ENCODE measurements around the gene ADM2. TPM values are rescaled to one million over a fixed set of nuclear protein-coding genes. Genes with fewer than 3 reads are reported as not detected.
"Not testable (repeated sequence)": the region's sequence is repeated elsewhere in the genome, so short reads cannot be mapped to it uniquely, and the experiment has no call there.

ADM2 gene
- total RNA-seq, 2 donors from 2014 or later: 6.0 to 7.0 TPM

DNA sequence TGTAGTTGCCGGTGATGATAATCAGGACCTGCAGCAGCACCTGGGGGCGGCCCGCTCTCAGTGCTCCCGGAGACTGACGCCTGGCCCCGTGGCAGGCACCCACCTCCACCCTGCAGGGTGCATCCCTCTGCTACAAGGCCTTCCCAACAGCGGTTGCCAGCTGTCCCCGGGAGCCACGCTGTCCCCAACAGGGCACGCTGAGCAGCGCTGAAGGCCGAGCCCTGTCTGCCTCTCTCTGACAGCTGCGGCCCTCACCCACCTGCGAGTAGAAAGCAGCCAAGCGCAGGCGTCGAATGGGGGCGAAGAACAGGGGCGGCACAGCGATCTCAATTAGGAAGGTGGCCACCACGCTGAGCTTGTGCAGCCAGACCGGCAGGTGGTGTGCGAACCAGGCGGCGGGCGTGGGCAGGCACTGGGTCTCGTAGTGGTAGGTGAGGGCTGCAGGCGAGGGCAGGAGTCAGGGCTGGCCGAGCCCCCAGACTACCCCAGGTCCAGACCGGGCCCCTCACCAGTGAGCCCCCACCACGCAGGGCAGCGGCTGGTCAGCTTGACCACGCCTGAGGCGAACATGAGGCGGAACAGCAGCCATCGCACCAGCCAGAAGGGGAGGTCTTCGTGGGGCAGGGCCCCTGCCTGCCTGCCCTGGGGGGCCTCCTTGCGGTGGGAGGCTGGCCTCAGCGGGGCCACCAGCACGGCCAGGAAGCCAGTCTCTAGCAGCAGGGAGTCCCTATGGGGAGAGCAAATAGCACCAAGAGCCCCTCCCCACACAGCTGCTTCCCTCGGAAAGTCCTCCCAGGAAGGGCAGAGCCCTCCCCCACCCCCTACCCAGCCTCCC, 24.6 kb downstream of the ADM2 start:
- Mint-ChIP-seq H3K36me3 (peaks cover 12 to 22% of the 10 kb centered on the region in 2 donors), H3K9me3 (no peaks in the 10 kb centered on the region), H3K27ac (no peak overlapping the region)
- no peak for ATAC-seq
- DNase-seq (ENCODE audit: low spot score in 2 of 2): no peak

DNA sequence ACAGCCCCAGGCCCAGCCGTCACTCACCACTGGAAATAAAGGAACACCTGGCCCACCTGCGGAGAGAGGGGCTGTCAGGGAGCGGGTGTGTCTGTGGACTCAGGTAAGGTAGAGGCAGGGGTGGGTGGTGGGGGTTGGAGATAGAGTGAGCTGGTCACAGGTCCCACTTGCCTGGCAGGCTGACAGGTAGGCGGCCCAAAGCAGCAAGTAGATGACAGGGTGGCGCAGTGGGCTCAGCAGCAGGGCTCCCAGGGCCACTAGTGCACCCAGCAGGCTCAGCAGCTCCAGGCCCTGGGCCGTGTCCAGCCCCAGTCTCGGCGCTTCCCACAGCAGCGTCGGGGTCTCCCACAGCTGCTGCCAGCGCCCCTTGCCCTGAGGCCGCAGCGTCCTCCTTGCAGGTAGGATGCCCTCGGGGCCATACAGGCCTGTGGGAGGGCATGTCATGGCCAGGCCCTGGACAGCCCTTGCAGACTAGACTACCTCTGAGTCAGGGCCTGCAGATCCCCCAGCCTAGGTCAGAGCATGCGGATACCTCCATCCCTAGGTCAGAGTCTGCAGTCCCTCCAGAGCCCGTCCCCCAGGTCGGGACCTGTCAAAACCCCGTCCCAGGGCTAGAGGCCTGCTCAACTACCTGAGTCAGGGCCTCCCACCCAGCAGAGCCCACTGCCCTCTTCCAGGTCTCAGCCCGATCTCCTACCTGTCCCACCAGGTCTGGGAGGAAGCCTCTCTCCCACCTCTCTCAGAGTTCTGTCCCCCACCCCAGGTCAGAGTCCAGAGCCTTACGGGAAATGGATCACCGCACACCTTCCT, 25.5 kb downstream of the ADM2 start:
- DNase-seq (ENCODE audit: low spot score in 2 of 2) (no peak), ATAC-seq (peak in 1 of 2 donors; percentile 9)
- no peaks in the 10 kb centered on the region for H3K9me3 Mint-ChIP-seq
- peak overlapping the region; percentile 89 to 98 for H3K27ac Mint-ChIP-seq
- peaks cover 12 to 22% of the 10 kb centered on the region in 2 donors for H3K36me3 Mint-ChIP-seq

DNA sequence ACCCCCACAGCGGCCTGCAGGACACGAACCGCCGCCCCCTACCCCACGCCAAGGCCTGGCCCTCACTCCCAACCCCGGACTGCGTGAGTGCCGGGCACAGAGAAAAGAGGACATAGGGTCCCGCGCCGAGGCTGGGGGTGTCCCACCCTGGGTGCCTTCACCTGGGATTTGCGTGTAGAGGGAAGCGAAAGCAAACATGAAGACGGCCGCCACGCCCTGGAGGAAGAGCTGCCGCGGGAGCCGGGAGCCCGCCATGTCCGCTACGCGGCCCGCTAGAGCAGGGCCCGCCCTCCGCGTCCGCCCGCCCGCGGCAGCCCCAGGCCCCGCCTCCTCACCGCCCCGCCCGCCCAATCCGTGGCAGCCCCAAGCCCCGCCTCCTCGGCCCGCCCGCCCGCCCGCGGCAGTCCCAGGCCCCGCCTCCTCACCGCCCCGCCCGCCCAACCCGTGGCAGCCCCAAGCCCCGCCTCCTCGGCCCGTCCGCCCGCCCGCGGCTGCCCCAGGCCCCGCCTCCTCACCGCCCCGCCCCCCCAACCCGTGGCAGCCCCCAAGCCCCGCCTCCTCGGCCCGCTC, 26.2 kb downstream of the ADM2 start, which contains the start of gene LMF2:
Gene LMF2, minus strand, starts transcription at position 282 of the 570 bp plus-strand sequence. Its CDS starts 27 bp downstream, at position 255.
- Mint-ChIP-seq H3K36me3 (peaks cover 12 to 27% of the 10 kb centered on the region in 2 donors), H3K9me3 (no peaks in the 10 kb centered on the region), H3K27ac (peak within 1 kb of the TSS; percentile 89 to 98)
- ATAC-seq (peak; percentile 83 to 86), DNase-seq (ENCODE audit: low spot score in 2 of 2) (peak; percentile 91 to 93)

DNA sequence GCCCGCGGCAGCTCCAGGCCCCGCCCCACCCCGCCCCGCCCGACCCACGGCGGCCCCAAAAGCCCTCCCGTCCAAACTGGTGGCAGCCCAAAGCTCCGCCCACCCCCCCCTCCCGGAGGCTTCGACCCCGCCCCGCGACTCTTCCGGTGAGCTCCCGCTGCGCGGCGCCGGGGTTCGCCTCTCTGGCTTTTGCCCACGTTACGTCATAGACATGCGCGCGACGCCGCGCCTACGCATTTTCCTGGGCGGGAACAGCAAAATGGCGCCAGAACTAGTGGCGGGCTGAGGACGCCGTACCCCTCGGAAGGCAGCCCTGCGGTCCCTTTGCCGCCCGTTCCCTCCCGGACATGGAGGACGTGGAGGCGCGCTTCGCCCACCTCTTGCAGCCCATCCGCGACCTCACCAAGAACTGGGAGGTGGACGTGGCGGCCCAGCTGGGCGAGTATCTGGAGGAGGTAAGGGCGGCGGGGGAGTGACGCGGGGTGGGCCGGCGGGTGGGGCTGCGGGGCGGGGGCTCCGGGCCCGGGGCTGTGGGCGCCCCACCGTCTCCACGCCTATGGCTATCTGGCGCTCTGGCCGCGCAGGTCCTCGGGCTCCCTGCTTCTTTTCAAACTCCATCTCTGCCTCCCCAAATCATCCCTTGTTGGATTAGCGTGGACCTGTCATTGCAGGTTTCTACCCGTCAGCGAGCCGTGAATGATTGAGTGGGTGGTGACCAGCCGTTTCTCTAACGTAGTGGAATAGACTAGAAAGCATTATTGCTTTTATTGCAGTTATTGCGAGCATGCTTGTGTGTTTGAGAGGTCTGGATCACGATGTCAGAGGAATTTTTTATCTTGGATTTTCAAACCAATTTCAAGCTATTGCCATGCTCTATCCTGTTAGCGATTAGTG, 26.9 kb downstream of the ADM2 start, which contains the start of gene NCAPH2:
Gene NCAPH2, plus strand, starts transcription at position 234 of the 894 bp plus-strand sequence. Its CDS starts 114 bp downstream, at position 348.
- H3K9me3 Mint-ChIP-seq: no peaks in the 10 kb centered on the region
- peak; percentile 70 to 78 for ATAC-seq
- H3K27ac Mint-ChIP-seq: peak within 1 kb of the TSS; percentile 89 to 98
- H3K36me3 Mint-ChIP-seq: peaks cover 12 to 29% of the 10 kb centered on the region in 2 donors
- peak; percentile 97 to 99 for DNase-seq (ENCODE audit: low spot score in 2 of 2)

DNA sequence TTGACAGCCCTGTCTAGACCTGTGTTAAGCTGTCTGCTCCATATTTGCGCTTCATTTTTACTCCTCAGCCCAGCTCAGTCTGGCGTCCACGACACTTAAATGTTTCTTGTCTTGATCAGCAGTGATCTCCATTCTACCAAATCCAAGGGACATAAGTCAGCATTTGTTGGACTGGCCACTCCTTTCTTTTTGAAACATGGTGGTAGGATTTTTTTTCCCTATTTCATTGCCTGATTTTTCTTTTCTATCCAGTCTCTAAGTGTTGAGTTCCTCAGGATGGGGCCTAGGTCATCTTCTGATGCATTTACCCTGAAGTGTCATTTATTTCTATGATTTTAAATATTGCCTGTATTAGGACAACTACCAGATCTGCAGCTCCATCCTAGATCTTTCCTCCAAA, 27.6 kb downstream of the ADM2 start:
- Mint-ChIP-seq H3K27ac (peak overlapping the region; percentile 89 to 94), H3K9me3 (no peaks in the 10 kb centered on the region), H3K36me3 (peaks cover 12 to 29% of the 10 kb centered on the region in 2 donors)
- no peak for DNase-seq (ENCODE audit: low spot score in 2 of 2)
- no peak for ATAC-seq

DNA sequence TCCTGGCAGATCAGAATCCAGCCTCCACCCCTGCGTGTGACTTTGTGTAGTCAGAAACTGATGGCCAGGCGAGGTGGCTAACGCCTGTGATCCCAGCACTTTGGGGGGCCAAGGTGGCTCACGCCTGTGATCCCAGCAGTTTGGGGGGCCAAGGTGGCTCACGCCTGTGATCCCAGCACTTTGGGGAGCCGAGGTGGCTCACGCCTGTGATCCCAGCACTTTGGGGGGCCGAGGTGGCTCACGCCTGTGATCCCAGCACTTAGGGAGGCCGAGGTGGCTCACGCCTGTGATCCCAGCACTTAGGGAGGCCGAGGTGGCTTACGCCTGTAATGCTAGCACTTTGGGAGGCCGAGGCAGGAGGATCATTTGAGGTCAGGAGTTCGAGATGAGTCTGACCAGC, 31.8 kb downstream of the ADM2 start:
- ATAC-seq: no peak

DNA sequence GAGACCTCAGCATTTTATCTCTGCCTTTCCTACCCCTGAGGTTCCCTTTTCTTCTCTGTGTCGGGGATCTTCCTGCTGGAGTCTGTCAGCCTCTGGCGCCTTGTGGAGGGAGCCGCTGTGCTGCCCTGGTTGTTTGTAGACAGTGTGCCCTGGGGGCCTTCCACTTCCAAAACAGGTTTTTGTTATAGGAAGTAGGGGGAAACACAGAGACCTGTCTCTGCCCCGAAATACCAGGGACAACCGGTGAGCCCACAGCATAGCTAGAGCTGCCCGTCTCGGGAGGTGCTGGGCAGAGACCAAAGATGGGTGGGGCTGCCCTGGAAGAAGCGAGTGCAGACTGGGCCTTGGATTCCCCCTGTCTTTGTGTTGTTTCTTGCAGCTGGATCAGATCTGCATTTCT, 34.7 kb downstream of the ADM2 start:
- DNase-seq (ENCODE audit: low spot score in 2 of 2) (no peak), ATAC-seq (no peak)
- H3K27ac Mint-ChIP-seq: no peak overlapping the region
- H3K36me3 Mint-ChIP-seq: peaks cover 7 to 20% of the 10 kb centered on the region in 2 donors
- H3K9me3 Mint-ChIP-seq: no peaks in the 10 kb centered on the region

More for the DNA sequence above, 31.8 kb downstream of the ADM2 start:
- no peak for DNase-seq (ENCODE audit: low spot score in 2 of 2)
- Mint-ChIP-seq H3K27ac (peak overlapping the region in 1 of 2 donors; percentile 75), H3K36me3 (peaks cover 19 to 21% of the 10 kb centered on the region in 2 donors), H3K9me3 (no peaks in the 10 kb centered on the region)

DNA sequence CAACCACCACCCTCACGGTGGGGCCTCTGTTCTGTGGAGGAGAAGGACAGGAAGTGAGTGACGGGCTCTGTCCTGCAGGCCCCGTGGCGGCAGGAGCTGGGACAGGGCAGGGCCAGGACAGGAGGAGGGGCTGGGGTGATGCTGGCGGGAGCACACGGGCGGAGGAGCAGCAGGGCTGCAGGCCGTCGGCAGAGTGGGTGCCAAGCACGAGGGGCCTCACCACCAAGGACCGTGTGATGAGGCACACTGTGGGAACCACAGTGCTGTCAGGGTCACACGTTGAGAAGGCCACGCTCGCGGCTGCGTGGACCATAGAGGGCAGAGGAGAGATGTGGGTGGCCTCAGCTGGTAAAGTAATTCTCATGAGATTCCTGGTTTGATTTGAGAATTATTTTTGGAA, 35.5 kb downstream of the ADM2 start:
- H3K9me3 Mint-ChIP-seq: no peaks in the 10 kb centered on the region
- no peak overlapping the region for H3K27ac Mint-ChIP-seq
- ATAC-seq: no peak
- DNase-seq (ENCODE audit: low spot score in 2 of 2): no peak
- H3K36me3 Mint-ChIP-seq: peaks cover 7 to 20% of the 10 kb centered on the region in 2 donors

DNA sequence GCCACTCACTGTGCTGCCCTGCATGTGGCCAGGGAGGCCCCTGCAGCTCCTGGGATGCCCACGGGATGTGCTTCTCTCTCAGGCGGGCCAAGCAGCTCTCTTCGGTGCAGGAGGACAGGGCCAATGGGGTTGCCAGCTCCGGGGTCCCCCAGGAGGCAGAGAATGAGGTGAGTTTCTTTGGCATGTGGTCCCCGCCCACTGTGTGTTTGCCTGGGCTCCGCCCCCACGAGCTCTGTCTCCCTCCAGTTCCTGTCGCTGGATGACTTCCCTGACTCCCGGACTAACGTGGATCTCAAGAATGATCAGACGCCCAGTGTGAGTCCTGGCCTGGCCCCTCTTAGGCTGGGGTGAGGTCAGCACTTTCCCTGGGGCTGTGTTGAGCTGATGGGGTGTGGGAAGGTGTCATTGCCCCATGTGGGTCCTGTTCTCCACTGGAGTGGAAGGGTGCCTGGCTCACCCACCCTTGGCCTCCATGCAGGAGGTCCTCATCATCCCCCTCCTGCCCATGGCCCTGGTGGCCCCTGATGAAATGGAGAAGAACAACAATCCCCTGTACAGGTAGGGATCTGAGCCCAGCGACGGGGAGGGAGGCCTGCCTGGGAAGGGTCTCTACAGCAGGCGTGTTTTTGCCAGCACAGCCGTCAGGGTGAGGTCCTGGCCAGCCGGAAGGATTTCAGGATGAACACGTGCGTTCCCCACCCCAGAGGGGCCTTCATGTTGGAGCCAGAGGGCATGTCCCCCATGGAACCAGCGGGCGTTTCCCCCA, 36.3 kb downstream of the ADM2 start:
- peaks cover under 1 to 20% of the 10 kb centered on the region in 2 donors for H3K36me3 Mint-ChIP-seq
- no peak for ATAC-seq

DNA sequence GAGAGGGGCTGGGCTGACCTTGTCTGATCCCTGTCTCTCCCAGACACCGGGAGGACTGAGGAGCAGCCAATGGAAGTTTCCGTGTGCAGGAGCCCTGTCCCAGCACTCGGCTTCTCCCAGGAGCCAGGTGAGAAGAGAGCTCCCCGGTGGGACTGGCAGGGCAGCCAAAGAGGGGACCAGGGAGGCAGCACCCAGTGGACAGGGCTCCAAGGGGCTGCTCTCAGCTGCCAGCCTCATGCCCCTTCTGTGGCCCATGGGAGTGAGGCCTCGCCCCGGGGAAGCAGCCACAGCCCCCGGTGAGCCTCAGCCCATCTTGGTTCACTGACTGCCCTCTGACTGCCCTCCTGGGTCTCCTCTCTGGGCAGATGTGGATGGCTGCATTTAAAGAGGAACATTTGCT, 37.3 kb downstream of the ADM2 start:
- H3K36me3 Mint-ChIP-seq: peaks cover 0 to 20% of the 10 kb centered on the region in 2 donors
- H3K27ac Mint-ChIP-seq: no peak overlapping the region
- DNase-seq (ENCODE audit: low spot score in 2 of 2): no peak
- H3K9me3 Mint-ChIP-seq: no peaks in the 10 kb centered on the region
- no peak for ATAC-seq

More for the DNA sequence above, 36.3 kb downstream of the ADM2 start:
- no peak overlapping the region for H3K27ac Mint-ChIP-seq
- no peaks in the 10 kb centered on the region for H3K9me3 Mint-ChIP-seq
- DNase-seq (ENCODE audit: low spot score in 2 of 2): no peak

DNA sequence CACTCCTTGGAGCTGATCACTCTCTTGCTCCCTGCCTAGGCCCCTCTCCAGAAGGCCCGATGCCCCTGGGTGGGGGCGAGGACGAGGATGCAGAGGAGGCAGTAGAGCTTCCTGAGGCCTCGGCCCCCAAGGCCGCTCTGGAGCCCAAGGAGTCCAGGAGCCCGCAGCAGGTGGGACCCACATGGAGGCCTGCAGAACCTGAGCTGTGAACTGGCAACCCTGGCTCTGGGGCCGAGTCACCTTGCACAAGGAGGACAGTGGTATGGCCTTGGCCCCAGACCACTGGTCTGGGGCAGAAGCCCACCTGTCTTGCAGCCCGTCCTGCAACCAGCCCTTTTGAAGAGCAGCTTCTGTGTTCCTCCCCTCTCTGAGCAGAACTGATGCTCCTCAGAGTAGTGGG, 37.8 kb downstream of the ADM2 start:
- no peak overlapping the region for H3K27ac Mint-ChIP-seq
- no peaks in the 10 kb centered on the region for H3K9me3 Mint-ChIP-seq
- H3K36me3 Mint-ChIP-seq: peaks cover 0 to 20% of the 10 kb centered on the region in 2 donors
- DNase-seq (ENCODE audit: low spot score in 2 of 2): no peak
- no peak for ATAC-seq

DNA sequence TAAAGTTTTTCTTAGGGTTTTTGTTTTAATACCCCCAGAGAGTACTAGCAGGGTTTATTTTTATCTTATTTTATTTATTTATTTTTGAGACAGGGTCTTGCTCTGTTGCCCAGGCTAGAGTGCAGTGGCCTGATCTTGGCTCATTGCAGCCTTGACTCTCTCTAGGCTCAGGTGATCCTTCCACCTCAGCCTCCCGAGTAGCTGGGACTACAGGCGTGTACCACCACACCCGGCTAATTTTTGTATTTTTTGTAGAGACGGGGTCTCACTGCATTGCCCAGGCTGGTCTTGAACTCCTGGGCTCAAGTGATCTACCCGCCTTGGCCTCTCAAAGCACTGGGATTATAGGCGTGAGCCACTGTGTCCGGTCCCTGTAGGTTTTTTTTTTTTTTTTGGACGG, 38.8 kb downstream of the ADM2 start:
- not testable (repeated sequence) for DNase-seq (ENCODE audit: low spot score in 2 of 2); H3K9me3 Mint-ChIP-seq; H3K27ac Mint-ChIP-seq; ATAC-seq
- peaks cover 7 to 22% of the 10 kb centered on the region in 2 donors for H3K36me3 Mint-ChIP-seq

DNA sequence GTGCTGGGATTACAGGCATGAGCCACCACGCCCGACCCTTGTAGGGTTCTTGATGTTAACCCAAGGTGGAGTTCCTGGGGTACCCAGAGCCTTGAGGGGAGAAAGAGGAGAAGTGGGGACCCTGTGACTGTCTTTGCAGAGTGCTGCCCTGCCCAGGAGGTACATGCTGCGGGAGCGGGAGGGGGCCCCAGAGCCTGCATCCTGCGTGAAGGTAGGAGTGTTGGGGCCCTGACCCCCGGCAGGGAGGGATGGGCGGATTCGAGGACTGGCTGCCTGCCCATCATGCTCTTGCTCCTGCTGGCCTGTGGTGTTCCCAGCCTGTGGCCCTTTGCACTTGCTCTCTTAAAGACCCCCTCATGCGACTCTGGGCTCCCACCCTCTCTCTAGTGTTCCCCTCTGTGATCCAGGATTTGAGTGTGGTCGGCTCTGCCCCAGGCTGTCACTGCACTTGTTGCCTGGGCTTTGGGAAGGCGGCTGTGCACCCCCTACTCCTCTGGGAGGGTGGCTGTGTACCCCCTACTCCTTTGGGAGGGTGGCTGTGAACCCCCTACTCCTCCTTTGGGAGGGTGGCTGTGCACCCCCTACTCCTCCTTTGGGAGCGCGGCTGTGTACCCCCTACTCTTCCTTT, 39.6 kb downstream of the ADM2 start:
- ATAC-seq (no peak), DNase-seq (ENCODE audit: low spot score in 2 of 2) (no peak)
- Mint-ChIP-seq H3K9me3 (no peaks in the 10 kb centered on the region), H3K36me3 (peaks cover 7 to 19% of the 10 kb centered on the region in 2 donors), H3K27ac (no peak overlapping the region)

DNA sequence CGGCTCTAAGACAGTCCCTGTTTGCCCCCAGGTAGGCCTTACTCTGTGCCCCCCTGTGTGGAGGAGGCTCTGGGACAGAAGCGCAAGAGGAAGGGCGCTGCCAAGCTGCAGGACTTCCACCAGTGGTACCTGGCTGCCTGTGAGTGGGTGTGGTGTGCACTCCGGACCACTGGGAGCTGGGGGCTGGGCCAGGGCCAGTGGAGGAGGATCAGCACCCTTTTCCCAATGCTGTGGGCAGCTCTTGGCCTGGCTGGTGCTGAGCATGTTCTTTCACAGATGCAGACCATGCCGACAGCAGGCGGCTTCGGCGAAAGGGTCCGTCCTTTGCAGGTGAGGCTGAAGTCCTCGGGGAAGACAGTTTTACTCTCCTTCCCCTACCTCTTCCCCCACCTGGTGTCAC, 40.4 kb downstream of the ADM2 start:
- Mint-ChIP-seq H3K27ac (no peak overlapping the region), H3K9me3 (no peaks in the 10 kb centered on the region), H3K36me3 (peaks cover 7 to 16% of the 10 kb centered on the region in 2 donors)
- ATAC-seq (no peak), DNase-seq (ENCODE audit: low spot score in 2 of 2) (no peak)

Data from activated naive CD4-positive, alpha-beta T cell treated with anti-CD3 and anti-CD28 coated beads, Interleukin-2, amount 50 U/mL, for 72 hours (primary cell).